Ammon's horn (tissue), 1 donor: Measurements from ENCODE around the gene FYN.

Experiments used
- DNase-seq: peaks from one replicate; pipeline ENCODE4 v3.0.0-alpha.2; 2016; ENCODE audit warnings: low spot score

Gene FYN

DNA sequence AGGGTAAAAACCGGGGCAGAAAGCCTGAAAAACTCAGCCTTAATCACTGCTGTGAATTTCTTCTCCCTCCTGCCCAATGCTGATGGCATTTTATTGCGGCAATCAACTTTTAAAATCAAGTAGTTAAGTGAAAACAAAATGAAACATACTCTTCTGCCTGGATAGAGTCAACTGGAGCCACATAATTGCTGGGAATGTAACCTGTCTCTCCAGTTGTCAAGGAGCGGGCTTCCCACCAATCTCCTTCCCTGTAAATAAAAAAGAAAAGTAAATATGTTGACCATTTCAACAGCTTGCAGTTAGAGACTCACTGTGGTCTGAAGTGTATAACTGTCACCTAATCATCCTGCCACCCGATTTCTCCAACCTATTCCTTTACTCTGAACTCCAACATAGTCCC is 165.5 kb downstream of the FYN start:
- no peak for DNase-seq

GRCh38 chr6:111706841-111707391 is 166.3 kb downstream of the FYN start:
- no peak for DNase-seq

GRCh38 chr6:111703723-111704122 is 169.5 kb downstream of the FYN start:
- no peak for DNase-seq

- DNase-seq: no peak
Observed at GRCh38 chr6:111702268-111702667, 171.0 kb downstream of the FYN start.

GRCh38 chr6:111701146-111701545 is 172.1 kb downstream of the FYN start:
- DNase-seq: no peak

DNA sequence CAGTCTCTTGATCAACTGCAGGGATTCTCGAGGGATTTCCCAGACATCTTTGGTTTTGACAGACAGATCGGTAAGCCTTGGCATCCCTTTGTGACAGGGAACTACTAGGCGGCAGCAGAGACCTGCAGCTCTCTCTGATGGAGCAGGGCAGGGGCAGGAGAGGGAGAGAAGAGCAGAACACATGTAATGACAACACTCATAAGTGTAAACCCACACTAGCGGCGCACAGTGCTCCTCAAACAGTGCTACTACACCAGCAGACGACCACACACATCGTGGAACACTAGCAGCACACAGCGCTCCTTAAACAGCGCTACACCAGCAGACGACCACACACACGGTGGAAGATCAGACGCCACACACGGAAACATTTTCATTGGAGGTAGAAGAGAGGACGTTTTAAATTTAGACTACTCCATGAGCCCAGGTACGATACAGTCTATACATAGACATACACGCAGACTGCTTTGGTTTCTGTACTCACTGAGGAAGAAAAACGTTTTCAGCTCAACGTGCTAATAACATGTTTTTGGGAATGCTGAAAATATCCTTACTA is 173.0 kb downstream of the FYN start:
- no peak for DNase-seq

DNA sequence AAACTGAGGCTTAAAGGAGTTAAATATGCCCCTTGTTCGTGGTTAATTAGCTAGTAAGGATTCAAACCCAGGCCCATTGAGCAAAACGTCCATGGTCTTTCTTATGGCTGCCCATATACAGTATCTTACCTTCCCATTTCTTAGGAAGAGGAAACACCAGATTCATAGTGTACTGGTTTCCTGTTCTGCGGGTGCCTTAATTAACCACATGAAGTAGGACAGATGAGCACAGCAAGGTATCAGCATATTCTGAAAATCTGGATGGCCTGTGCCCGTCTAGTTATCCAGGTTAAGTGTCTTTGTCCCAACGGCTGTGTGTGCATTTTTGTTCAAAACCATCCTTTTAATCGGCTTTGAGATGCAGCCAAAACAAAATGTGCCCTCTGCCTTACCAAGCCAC is 174.1 kb downstream of the FYN start:
- no peak for DNase-seq

- DNase-seq: no peak
Observed at GRCh38 chr6:111696814-111697213, 176.4 kb downstream of the FYN start.

GRCh38 chr6:111692327-111693164 is 180.7 kb downstream of the FYN start:
- DNase-seq: peak; percentile 82

DNA sequence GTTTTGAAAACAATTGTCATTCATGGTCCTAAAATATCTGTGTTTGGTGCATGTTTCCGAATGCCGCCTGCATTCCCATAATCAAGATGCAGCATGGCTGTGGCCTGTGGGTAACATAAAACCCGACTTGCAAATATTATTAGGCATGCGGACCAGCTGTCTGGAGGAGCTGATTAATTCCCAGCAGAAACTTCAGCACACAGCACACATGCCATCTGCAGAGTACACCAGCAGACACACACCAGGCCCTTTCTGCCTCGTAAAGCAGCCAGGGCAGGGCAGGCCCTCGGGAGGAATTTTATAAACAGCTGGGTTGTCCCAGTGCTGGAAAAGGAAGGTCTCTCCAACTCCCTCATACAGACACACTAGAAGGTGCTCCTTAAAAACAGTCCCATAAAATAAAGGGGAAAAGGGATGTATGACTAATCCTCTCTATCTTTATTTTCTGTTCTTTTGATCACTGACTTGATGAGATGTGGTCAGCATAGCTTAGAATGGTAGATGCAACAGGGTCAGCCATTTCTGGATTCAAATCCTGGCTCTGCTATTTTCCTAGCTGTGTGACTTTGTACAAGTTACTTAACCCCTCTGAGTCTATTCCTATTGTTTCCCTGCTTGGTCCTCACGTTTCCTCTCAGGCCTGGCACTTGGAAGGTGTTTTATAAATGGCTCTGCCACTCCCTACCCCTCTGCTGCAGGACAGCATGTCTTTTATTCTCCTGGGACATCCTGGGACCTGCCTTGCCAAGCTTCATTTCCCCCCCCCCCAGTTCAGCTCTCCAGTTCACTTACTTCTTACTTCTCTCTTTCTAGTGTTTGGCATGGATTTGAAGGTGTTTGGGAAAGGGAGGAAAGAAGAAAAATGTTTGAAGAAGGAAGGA is 181.7 kb downstream of the FYN start:
- peak; percentile 54 for DNase-seq

GRCh38 chr6:111689946-111690345 is 183.3 kb downstream of the FYN start:
- DNase-seq: no peak

GRCh38 chr6:111689419-111689818 is 183.8 kb downstream of the FYN start:
- DNase-seq: no peak

GRCh38 chr6:111688331-111688730 is 184.9 kb downstream of the FYN start:
- DNase-seq: no peak

GRCh38 chr6:111687652-111688051 is 185.6 kb downstream of the FYN start:
- DNase-seq: no peak

DNA sequence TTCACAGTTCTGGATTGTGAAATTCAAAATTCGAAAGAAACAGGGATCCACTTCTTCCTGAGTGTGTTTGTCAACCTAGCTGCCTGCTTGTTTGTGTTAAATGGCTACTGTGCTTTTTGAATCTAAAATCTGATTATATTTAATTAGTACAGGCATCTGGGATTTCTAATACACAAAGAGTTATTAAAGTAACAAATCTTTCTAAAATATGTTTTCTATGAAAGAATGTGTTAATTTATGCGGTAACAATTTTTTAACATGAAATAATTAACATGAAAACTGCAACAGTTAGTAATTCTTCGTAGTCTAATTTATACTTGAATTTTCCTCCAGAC is 186.4 kb downstream of the FYN start:
- DNase-seq: no peak

GRCh38 chr6:111686249-111686931 is 186.9 kb downstream of the FYN start:
- peak; percentile 60 for DNase-seq

- no peak for DNase-seq
Observed at GRCh38 chr6:111685526-111685925, 187.7 kb downstream of the FYN start.

GRCh38 chr6:111685058-111685457 is 188.2 kb downstream of the FYN start:
- no peak for DNase-seq

DNA sequence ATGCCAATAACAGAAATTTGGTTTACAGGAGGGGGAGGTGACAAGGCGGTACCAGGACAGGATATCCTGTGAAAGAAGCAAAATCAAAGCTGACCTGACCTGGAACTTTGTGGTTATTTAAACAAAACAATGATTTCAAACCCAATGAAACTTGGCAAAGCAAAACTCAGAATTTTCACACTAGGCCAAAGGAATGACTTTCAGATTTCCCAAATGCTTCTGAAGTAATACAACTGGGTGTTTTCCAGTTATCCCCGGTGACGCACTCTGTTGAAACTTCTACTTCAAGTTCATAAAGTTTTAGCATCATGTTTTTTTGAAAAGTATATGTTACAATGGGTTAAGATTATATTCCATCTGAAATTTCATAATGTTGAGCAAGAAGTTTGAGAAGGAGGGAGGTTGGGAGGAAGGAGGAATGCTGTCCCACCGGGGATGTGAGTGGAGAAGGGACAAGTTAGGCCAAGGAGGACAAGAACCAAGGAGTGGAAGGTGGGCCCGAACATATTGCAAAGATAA is 189.4 kb downstream of the FYN start:
- DNase-seq: no peak

GRCh38 chr6:111683157-111683556 is 190.1 kb downstream of the FYN start:
- no peak for DNase-seq

DNA sequence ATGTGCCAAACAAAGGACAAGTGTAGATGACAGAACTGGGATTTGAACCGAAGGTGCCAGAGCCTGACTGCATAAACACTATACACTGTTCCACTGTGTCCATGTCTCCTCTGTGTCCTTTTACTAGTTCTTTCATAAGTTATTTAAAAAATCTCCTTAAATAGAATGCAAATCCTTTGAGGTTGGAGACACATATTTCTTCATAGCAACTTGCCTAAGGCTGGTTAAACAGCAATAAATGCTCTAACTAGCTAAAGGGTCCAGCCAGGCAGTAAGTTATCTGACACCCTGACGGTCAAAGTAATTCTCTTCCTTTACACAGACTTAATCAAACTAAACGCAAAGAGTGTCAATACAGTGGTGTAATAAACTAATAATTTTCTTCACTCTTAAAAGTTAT is 191.4 kb downstream of the FYN start:
- no peak for DNase-seq
